ENCODE measurements around the gene ZNF740.

GRCh38 chr12:53208877-53209463, 28.4 kb downstream of the ZNF740 start:
- TF ChIP-seq CTCF (IDR thresholded peaks at IDR 0.05) = no peak
- no peak for TF ChIP-seq POLR2A (IDR thresholded peaks at IDR 0.05)

Data from esophagus squamous epithelium (tissue), 4 donors.